ENCODE results near the gene YDJC. TPM values are rescaled to one million over a fixed set of nuclear protein-coding genes. Genes with fewer than 3 reads are reported as not detected.

Gene YDJC
- total RNA-seq, 2 donors from 2014 or later: 16.4 to 19.9 TPM

GRCh38 chr22:21631025-21631424 lies 1.2 kb upstream of the YDJC start:
- peaks cover 7% of the 10 kb centered on the region for H3K27me3 Mint-ChIP-seq (ENCODE audit: insufficient read depth)
- peaks cover 2% of the 10 kb centered on the region for H3K9me3 Mint-ChIP-seq
- 92% methylated on average over 4 of the region's 4 CpGs for WGBS, 2 experiments (ENCODE audit: insufficient coverage in 1 of 2, insufficient read length in 1 of 2)
- Histone ChIP-seq H3K27ac (ENCODE audit: low read depth, low read length) (no peak overlapping the region), H3K36me3 (ENCODE audit: control insufficient read depth, insufficient read depth, low read length) (peaks cover 8% of the 10 kb centered on the region), H3K4me1 (ENCODE audit: control insufficient read depth, insufficient read depth, low read length) (no peaks in the 10 kb centered on the region), H3K27me3 (ENCODE audit: control insufficient read depth, insufficient read depth, low read length, poor library complexity, severe bottlenecking) (no peaks in the 10 kb centered on the region), H3K9ac (ENCODE audit: extremely low read depth, low read length, poor library complexity, severe bottlenecking) (no peak overlapping the region), H3K9me3 (ENCODE audit: control insufficient read depth, low read length) (no peaks in the 10 kb centered on the region), H3K4me3 (ENCODE audit: low read length) (no peak overlapping the region)
- DNase-seq: no peak
- peaks cover 5% of the 10 kb centered on the region for H3K4me1 Mint-ChIP-seq
- H3K4me3 Mint-ChIP-seq: no peak overlapping the region
- no peak overlapping the region for H3K27ac Mint-ChIP-seq
- H3K36me3 Mint-ChIP-seq (ENCODE audit: low read depth): peaks cover 17% of the 10 kb centered on the region
- TF ChIP-seq CTCF (conservative IDR thresholded peaks at IDR 0.05): no peak

GRCh38 chr22:21628386-21629254 lies 1.2 kb downstream of the YDJC start:
- peaks cover 5% of the 10 kb centered on the region for H3K4me1 Mint-ChIP-seq

More at GRCh38 chr22:21628386-21629254, 1.2 kb downstream of the YDJC start:
- Mint-ChIP-seq H3K27ac (no peak overlapping the region), H3K27me3 (ENCODE audit: insufficient read depth) (no peaks in the 10 kb centered on the region), H3K36me3 (ENCODE audit: low read depth) (peaks cover 17% of the 10 kb centered on the region), H3K9me3 (peaks cover 2% of the 10 kb centered on the region), H3K4me3 (peak overlapping the region; percentile 81)
- Histone ChIP-seq H3K27ac (ENCODE audit: low read depth, low read length) (no peak overlapping the region), H3K36me3 (ENCODE audit: control insufficient read depth, insufficient read depth, low read length) (peaks cover 15% of the 10 kb centered on the region), H3K4me3 (ENCODE audit: low read length) (peak overlapping the region; percentile 86), H3K9ac (ENCODE audit: extremely low read depth, low read length, poor library complexity, severe bottlenecking) (no peak overlapping the region), H3K27me3 (ENCODE audit: control insufficient read depth, insufficient read depth, low read length, poor library complexity, severe bottlenecking) (no peaks in the 10 kb centered on the region), H3K4me1 (ENCODE audit: control insufficient read depth, insufficient read depth, low read length) (no peaks in the 10 kb centered on the region), H3K9me3 (ENCODE audit: control insufficient read depth, low read length) (no peaks in the 10 kb centered on the region)
- WGBS, 2 experiments (ENCODE audit: insufficient coverage in 1 of 2, insufficient read length in 1 of 2): 93 to 94% methylated on average over 38 to 74 of the region's 74 CpGs
- TF ChIP-seq CTCF (conservative IDR thresholded peaks at IDR 0.05): no peak
- no peak for DNase-seq

Measured in endodermal cell (in vitro differentiated cells).